HG02610 (cell line): ENCODE results near the gene ORM2.
"Not testable (repeated sequence)": the region's sequence is repeated elsewhere in the genome, so short reads cannot be mapped to it uniquely, and the experiment has no call there.

Experiments
- ATAC-seq: cut with Tn5 transposase; IDR thresholded peaks from one replicate; pipeline ENCODE4 v1.9.1; 2021; ENCODE audit warnings: mild to moderate bottlenecking, moderate library complexity; ENCODE audit not compliant: unreplicated experiment

ORM2 gene

GRCh38 chr9:114329625-114330022, at the start of gene ORM2:
Gene ORM2 (plus strand): TSS chr9:114329869. CDS start chr9:114329905, 36 bp downstream.
- not testable (repeated sequence) for ATAC-seq

- no peak for ATAC-seq
Measured at GRCh38 chr9:114280636-114281472, 48.8 kb upstream of the ORM2 start.

- ATAC-seq = no peak
Measured at GRCh38 chr9:114281473-114282103, 48.1 kb upstream of the ORM2 start.

- no peak for ATAC-seq
Measured at GRCh38 chr9:114282104-114282485, 47.6 kb upstream of the ORM2 start.

GRCh38 chr9:114282507-114282906, 47.2 kb upstream of the ORM2 start:
- no peak for ATAC-seq

GRCh38 chr9:114282926-114283325, 46.7 kb upstream of the ORM2 start:
- no peak for ATAC-seq

- ATAC-seq = no peak
Measured at GRCh38 chr9:114283551-114284111, 46.0 kb upstream of the ORM2 start.

GRCh38 chr9:114284316-114285060, 45.2 kb upstream of the ORM2 start:
- ATAC-seq = no peak

- ATAC-seq = no peak
Measured at GRCh38 chr9:114285166-114285867, 44.4 kb upstream of the ORM2 start.

GRCh38 chr9:114286146-114286679, 43.5 kb upstream of the ORM2 start:
- no peak for ATAC-seq

GRCh38 chr9:114287001-114287762, 42.5 kb upstream of the ORM2 start:
- no peak for ATAC-seq

GRCh38 chr9:114287763-114288192, 41.9 kb upstream of the ORM2 start:
- ATAC-seq = no peak

- no peak for ATAC-seq
Measured at GRCh38 chr9:114288193-114289091, 41.2 kb upstream of the ORM2 start.

- no peak for ATAC-seq
Measured at GRCh38 chr9:114289106-114289505, 40.6 kb upstream of the ORM2 start.

GRCh38 chr9:114289571-114290481, 39.8 kb upstream of the ORM2 start:
- no peak for ATAC-seq

- no peak for ATAC-seq
Measured at GRCh38 chr9:114290561-114290986, 39.1 kb upstream of the ORM2 start.

- no peak for ATAC-seq
Measured at GRCh38 chr9:114291064-114291474, 38.6 kb upstream of the ORM2 start.
